Measurements from ENCODE around the gene KRT86. TPM values are rescaled to one million over a fixed set of nuclear protein-coding genes. Genes with fewer than 3 reads are reported as not detected.
A peak's percentile ranks its signal among the peaks of the same experiment; 100 is the strongest.

KRT86 gene
- total RNA-seq, 6 experiments from 2014 or later = not detected

GRCh38 chr12:52242442-52243258 is 31.8 kb upstream of the KRT86 start:
- Histone ChIP-seq H3K27me3 (no peaks in the 10 kb centered on the region), H3K36me3 (no peaks in the 10 kb centered on the region), H3K9me3 (no peaks in the 10 kb centered on the region), H3K4me1 (no peaks in the 10 kb centered on the region), H3K27ac (no peak overlapping the region), H3K4me3 (no peak overlapping the region)
- WGBS (ENCODE audit: insufficient coverage, low coverage, low lambda C conversion rate, missing lambda C conversion rate) = 74% methylated on average over 5 of the region's 11 CpGs
- ATAC-seq (no peak), DNase-seq (peak in 1 of 3 donors; percentile 3)
- intact Hi-C loops (cut with DNase I) = no loop called here
- no peak for TF ChIP-seq CTCF (IDR thresholded peaks at IDR 0.05)
- no peak for TF ChIP-seq POLR2A (IDR thresholded peaks at IDR 0.05)

- ATAC-seq (no peak), DNase-seq (no peak)
These were observed 31.1 kb upstream of the KRT86 start for GRCh38 chr12:52243259-52243855.

GRCh38 chr12:52243856-52244614 is 30.4 kb upstream of the KRT86 start:
- peak; percentile 50 to 82 (median 65) for ATAC-seq
- WGBS (ENCODE audit: insufficient coverage, low coverage, low lambda C conversion rate, missing lambda C conversion rate) = 20% methylated on average over 6 of the region's 12 CpGs
- TF ChIP-seq CTCF (IDR thresholded peaks at IDR 0.05) = no peak
- no peak for TF ChIP-seq POLR2A (IDR thresholded peaks at IDR 0.05)

More at GRCh38 chr12:52243259-52243855, 31.1 kb upstream of the KRT86 start:
- no peaks in the 10 kb centered on the region for H3K27me3 ChIP-seq
- no peaks in the 10 kb centered on the region for H3K4me1 ChIP-seq
- TF ChIP-seq POLR2A (IDR thresholded peaks at IDR 0.05) (no peak), CTCF (IDR thresholded peaks at IDR 0.05) (no peak)
- no peaks in the 10 kb centered on the region for H3K9me3 ChIP-seq
- intact Hi-C loops (cut with DNase I) = no loop called here
- no peaks in the 10 kb centered on the region for H3K36me3 ChIP-seq
- no peak overlapping the region for H3K4me3 ChIP-seq
- H3K27ac ChIP-seq = no peak overlapping the region
- WGBS (ENCODE audit: insufficient coverage, low coverage, low lambda C conversion rate, missing lambda C conversion rate) = 46% methylated on average over 2 of the region's 5 CpGs

GRCh38 chr12:52244615-52244994 is 29.8 kb upstream of the KRT86 start:
- WGBS (ENCODE audit: insufficient coverage, low coverage, low lambda C conversion rate, missing lambda C conversion rate) = 52% methylated on average over 3 of the region's 3 CpGs
- intact Hi-C loops (cut with DNase I) = no loop called here
- no peak overlapping the region for H3K4me3 ChIP-seq
- no peak overlapping the region for H3K27ac ChIP-seq
- H3K9me3 ChIP-seq = no peaks in the 10 kb centered on the region
- no peak for TF ChIP-seq CTCF (IDR thresholded peaks at IDR 0.05)
- no peak for TF ChIP-seq POLR2A (IDR thresholded peaks at IDR 0.05)
- no peaks in the 10 kb centered on the region for H3K4me1 ChIP-seq
- no peaks in the 10 kb centered on the region for H3K36me3 ChIP-seq
- DNase-seq (no peak), ATAC-seq (peak in 1 of 4 donors; percentile 2)
- H3K27me3 ChIP-seq = no peaks in the 10 kb centered on the region

More at GRCh38 chr12:52243856-52244614, 30.4 kb upstream of the KRT86 start:
- Histone ChIP-seq H3K4me3 (no peak overlapping the region), H3K27me3 (no peaks in the 10 kb centered on the region), H3K36me3 (no peaks in the 10 kb centered on the region), H3K4me1 (no peaks in the 10 kb centered on the region), H3K27ac (no peak overlapping the region), H3K9me3 (no peaks in the 10 kb centered on the region)
- peak in 1 of 3 donors; percentile 78 for DNase-seq
- intact Hi-C loops (cut with DNase I) = no loop called here
